ENCODE data around the gene IL9.

- no peak for TF ChIP-seq EZH2phosphoT487 (conservative IDR thresholded peaks at IDR 0.05; ENCODE audit: low read length)
- no peak for TF ChIP-seq CTCF (IDR thresholded peaks at IDR 0.05; ENCODE audit: insufficient read depth, low read length, poor library complexity, severe bottlenecking)
These were observed 25.7 kb upstream of the IL9 start for GRCh38 chr5:135921388-135921787.
